ENCODE data around the gene MARCHF11.

GRCh38 chr5:16028708-16029107 lies 150.9 kb downstream of the MARCHF11 start:
- TF ChIP-seq CTCF (IDR thresholded peaks at IDR 0.05) (no peak), POLR2A (IDR thresholded peaks at IDR 0.05) (no peak)

All from right lobe of liver (tissue), 4 donors.